ENCODE measurements around the gene GARRE1.
A peak's percentile ranks its signal among the peaks of the same experiment; 100 is the strongest.
"Not testable (repeated sequence)": the region's sequence is repeated elsewhere in the genome, so short reads cannot be mapped to it uniquely, and the experiment has no call there.

Gene GARRE1

DNA sequence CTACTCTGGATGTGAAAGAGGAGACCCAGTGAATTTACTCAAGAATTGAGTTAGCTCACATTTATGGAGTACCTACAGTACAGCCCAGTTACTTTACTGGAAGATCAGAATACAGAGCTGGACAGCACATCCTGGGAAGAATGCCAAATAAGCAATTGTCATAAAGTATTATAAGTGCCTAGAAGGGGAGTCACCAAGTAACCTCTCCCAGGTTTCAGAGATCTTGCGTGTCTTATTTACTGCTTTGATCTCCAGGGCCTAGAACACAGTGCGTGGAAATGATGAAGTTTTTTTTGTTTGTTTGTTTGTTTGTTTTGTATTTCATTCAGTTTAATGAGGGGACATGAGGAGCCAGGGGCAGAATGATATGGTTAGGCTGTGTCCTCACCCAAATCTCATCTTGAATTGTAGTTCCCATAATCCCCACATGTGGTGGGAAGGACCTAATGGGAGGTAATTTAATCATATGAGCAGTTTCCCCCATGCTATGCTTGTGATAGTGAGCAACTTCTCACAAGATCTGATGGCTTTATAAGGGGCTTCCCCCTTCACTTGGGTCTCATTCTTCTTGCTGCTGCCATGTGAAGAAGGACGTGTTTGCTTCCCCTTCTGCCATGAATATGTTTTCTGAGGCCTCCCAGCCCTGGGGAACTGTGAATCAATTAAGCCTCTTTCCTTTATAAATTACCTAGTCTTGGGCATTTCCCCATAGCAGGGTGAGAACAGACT lies 5.2 kb downstream of the GARRE1 start:
- DNase-seq, result peak; percentile 42

DNA sequence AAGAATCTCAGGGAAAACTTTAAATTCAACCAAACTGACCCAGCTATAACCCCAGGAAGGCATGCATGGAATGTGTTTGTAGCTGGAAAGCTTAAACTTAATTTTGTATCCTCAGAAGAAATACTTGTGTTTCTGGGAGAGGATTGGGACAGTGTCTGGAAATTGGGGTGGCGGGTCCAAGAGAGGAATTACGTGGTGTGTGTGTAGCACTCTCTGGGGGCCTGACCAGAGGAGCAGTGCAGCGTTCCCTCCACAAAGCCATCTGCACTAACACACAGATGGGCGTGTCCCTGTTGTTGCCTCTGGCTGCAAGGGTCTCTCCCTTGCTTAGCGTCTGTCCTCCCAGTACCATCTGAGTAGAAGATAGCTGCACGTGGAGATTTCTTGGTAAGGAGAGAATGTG lies 6.4 kb downstream of the GARRE1 start:
- peak; percentile 11 for DNase-seq

DNA sequence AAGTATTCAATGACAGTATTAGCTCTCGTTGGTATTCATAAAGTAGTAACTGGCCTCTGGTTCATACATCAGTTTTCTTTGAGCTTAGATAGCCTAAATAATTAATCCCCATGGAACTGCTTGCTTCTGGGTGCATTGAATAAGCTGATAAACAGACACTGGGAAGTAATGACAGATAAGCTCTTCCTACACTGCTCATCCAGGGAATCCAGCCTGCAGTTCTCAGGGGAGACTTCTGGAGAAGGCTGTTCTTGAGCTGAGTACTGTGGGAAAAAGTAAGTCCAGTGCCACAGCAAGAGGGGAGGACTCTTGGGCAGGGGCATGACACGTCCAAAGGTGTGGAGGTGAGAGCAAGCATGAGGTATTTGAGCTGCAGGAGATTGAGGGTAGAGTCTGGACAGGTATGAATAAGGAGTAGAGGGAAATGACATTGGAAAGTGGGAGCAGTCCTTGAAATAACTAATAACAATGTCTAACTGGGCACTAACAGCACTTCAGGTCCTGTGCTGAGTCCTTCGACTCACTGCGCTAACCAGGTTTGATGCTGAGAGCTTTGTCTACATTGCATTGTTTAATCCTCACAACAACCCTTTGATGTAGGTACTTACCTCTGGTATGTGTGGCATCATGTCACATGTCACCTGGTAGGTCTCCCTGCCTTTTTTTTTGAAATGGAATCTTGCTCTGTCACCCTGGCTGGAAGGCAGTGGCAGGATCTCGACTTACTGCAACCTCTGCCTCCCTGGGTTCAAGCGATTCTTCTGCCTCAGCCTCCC lies 7.2 kb downstream of the GARRE1 start:
- DNase-seq, result no peak

DNA sequence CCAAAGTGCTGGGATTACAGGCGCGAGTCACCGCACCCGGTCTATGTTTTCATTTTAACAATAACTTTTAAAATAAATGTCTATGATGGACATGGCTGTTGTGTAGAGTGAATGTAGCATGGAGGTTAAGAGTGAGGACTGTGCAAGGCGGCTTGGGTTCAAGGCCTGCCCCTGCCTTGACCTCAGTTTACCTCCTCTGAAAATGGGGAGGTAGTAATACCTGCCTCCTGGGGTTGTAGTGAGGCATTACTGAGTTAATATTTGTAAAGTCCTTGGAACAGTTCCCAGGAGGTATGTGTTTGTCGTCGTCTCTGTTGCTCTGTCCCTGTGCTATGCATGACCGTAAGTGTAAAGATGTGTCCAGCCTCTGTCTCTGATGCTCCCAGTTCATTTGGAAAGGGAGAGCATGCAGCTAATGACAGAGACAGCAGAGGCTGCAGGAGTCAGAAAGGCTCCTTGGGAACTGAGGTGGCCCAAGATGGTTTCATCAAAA lies 9.4 kb downstream of the GARRE1 start:
- no peak for DNase-seq

DNA sequence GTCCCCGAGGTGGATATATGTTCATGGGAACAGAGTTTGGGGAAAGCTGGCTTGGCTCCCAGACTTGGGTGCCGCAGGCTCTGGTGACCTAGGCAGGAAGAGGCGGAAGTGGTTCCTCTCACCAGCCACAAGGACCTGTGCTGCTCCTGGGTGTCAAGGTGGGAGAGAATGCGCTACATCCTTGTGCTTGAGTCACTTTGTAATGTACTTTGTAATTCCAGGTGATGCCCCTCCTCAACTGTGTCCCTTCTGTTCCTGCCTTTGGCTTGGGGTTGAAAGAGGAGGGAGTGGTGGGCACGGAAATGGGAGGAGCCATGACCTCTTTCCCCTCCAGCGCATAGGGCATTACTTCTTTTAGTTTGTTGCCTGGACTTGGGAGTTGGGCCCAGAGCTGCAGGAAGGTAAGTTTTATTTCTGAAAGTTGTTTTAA lies 10.9 kb downstream of the GARRE1 start:
- no peak for DNase-seq

DNA sequence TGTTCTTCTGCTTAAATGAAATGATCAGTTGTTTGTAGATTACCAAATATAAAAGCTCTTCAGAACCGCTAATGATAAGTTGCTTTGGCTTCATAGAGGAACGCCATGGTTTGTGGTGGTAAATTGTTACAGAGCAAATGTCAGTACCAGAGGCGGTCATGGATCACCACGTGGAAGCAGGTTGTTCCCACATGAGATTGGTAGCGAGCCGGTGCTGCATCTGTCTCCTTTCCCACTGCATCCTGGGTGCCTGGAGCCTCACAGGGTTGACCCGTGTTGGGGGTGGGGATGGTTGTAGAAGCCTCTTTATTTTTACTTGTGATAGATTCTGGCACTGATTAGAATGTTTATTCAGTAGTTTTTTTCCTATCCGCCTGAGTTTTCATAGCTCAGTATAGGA lies 14.7 kb downstream of the GARRE1 start:
- DNase-seq, result no peak

DNA sequence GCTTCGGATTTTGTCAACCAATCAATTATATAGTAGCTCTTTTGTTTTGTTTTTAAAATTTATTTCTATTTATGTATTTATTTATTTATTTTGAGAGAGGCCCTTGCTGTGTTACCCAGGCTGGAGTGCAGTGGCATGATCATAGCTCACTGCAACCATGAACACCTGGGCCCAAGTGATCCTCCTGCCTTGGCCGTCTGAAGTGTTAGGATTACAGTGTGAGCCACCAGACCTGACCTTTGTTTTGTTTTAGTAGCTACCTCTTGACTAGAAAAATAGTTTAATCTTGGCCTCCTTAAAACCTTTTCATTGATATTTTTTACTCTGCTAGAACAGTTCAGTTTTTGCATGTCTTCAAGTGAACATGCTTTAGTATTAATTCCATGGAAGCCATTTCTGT lies 15.1 kb downstream of the GARRE1 start:
- no peak for DNase-seq

DNA sequence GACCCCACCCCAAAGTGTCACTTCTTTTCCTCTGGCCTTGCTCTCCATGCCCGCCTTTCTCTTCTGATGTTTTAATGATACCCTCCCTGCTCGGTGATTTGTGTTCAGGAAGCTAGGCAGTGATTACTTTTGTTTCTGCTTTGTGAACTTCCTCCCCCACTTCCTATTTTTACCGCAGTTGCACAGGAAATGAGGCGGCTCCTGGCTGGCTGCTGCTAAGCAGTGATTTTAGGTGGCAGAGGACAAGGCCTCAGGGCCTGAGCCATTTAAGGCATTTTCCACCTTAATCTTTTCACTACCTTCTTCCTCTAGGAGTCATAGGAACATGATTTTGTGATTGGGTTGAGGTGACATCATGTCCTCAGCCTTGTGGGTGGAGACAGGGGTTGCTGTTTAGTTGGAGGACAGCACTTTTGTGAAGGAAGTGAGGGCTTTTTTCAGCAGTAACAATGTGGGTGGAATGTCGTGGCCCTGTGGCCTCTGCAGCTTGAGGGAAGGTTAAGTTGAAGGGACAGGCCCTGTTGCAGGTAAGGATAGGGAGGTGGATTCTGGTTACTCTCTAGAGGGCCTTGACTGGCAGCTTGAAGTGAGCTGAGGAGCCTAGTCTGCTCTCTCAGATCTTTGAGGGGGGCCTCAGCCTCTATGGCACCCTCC lies 15.7 kb downstream of the GARRE1 start:
- DNase-seq, result peak; percentile 80

DNA sequence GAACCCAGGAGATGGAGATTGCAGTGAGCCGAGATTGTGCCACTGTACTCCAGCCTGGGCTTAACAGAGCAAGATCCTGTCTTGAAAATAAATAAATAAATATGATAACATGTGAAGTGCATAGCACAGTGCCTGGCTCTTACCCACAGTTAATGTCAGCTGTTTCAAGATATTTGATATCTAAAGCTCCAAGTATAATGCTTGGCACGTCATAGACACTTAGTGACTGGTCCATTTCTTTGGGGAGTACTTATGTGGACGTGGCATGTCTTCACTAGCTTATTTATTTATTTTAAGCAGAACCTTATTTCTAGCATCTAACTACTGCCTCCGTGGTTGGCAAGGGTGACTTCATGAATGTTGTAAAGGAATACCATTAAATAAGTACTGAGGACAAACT lies 18.8 kb downstream of the GARRE1 start:
- DNase-seq, result no peak

DNA sequence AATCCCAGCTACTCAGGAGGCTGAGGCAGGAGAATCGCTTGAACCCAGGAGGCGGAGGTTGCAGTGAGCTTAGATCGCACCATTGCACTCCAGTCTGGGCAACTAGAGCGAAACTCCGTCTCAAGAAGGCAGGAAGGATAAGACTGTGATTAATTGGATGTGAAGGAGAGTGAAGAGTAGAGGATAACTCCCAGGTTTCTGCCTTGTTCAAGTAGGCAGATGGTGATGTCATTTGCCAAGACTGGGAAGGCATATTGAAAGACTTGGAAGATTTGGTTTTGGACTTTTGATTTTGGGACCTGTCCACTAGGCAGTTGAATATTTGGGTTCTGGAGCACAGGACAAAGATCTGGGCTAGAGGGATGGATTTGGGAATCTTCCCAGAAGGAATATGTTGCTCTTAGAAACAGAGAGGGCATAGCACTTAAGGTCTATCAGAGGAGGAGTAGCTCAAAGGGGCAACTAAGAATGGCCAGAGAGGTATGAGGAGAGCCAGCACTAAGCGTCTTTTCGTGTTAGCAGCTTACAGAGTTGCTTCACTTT lies 20.0 kb downstream of the GARRE1 start:
- DNase-seq, result peak; percentile 26

DNA sequence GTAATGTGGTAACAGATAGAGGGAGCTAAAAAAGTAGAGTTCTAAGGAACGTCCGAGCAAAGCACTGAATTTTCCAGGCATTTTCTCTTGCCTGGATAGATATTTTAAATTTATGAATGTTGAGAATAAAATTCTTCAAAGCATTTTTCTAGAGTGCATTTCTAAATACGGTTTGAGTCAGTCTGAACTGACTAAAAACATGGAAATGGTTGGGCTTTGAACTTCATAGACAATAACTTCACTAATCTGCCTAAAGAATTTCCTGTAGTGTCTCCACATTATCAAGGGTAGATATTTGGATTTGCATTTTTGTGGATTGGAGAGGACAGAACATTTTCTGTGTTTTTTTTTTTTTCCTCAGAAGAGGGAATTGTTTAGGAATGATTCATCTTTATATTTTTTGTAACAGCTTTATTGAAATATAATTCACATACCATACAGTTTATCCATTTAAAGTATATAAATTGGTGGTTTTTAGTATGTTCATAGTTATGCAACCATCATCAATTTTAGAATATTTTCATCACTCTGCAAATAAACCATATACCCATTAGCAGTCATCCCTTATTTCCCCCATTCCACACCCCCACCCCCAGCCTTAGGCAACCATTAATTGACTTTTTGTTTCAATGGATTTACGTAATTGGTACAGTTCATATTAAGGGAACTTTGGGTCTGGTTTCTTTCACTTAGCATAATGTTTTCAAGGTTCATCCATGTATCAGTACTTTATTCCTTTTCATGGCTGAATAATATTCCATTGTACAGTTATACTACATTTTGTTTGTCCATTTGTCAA lies 20.7 kb downstream of the GARRE1 start:
- DNase-seq, result peak; percentile 91

DNA sequence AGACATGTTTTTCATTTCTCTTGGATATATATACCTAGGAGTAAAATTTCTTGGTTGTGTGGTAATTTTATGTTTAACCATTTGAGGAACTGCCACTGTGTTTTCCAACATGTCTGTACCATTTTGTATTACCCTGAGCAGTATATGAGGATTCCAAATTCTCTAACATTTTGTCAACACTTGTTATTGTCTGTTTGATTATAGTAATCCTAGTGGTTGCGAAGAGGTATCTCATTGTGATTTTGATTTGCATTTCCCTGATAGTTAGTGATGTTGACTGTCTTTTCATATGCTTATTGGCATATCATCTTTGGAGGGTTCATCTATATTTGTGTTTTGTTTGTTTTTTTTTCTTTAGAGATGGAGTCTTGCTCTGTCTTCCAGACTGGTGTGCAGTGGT lies 21.4 kb downstream of the GARRE1 start:
- no peak for DNase-seq

DNA sequence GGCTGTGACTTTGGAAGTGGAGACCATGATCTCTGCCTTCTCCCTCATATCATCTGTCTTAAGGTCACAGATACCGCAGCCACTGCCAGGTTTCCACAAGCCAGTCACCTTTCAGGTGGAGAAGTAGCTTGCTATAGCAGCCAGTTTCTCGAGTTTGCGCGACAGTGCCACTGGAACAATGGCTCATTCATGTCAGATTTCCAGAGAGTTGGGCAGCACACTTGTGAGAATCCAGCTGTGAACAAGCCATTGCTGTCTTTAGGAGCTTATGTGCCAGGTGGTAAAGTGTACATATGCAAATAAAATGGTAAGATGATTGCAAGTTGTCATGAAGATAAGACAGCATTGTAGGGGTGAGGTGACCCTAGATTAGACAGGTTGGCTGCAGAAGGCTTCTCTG lies 22.3 kb downstream of the GARRE1 start:
- DNase-seq, result no peak

DNA sequence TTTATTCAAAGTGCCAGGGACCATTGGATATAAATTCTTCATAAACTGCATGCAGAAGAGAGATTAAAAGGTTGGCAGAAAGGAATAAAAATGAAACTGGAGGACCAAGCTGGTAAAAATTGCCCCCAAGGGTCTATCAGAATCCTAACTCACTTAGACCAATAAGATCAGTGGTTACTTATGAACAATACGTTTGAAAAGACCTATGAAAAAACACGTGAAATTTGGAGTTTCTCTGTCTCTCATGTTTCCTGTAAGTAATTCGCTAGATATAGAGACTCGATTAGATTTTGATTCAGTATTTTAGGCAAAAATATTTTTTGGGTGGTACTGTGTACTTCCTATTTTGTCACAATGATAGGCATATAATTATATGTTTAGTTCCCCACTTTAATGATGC lies 22.9 kb downstream of the GARRE1 start:
- no peak for DNase-seq

DNA sequence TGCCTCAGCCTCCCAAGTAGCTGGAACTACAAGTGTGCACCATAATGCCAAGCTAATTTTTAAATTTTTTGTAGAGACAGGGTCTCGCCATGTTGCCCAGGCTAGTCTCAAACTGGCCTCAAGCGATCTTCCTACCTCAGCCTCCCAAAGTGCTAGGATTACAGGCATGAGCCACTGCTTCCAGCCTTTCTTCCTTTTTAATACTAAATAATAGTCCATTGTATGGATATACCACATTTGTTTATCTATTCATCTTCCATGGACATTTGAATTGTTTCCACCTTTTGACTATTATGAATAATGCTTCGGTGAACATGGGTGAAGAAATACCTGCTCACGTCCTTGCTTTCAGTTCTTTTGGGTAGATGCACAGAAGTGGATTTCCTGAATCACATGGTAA lies 24.4 kb downstream of the GARRE1 start:
- no peak for DNase-seq

DNA sequence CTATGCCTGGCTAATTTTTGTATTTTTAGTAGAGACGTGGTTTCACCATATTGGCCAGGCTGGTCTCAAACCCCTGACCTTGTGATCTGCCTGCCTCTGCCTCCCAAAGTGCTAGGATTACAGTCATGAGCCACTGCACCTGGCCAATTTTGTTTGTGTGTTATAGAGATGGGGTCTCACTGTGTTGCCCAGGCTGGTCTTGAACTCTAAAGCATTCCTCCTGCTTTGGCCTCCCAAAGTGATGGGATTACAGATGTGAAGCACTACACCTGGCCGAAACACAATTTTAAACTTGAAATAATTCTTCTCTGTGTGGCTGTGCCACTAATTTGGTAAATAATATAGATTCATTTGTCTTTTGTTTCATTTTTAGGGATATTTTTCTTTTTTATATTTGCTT lies 27.1 kb downstream of the GARRE1 start:
- not testable (repeated sequence) for DNase-seq

DNA sequence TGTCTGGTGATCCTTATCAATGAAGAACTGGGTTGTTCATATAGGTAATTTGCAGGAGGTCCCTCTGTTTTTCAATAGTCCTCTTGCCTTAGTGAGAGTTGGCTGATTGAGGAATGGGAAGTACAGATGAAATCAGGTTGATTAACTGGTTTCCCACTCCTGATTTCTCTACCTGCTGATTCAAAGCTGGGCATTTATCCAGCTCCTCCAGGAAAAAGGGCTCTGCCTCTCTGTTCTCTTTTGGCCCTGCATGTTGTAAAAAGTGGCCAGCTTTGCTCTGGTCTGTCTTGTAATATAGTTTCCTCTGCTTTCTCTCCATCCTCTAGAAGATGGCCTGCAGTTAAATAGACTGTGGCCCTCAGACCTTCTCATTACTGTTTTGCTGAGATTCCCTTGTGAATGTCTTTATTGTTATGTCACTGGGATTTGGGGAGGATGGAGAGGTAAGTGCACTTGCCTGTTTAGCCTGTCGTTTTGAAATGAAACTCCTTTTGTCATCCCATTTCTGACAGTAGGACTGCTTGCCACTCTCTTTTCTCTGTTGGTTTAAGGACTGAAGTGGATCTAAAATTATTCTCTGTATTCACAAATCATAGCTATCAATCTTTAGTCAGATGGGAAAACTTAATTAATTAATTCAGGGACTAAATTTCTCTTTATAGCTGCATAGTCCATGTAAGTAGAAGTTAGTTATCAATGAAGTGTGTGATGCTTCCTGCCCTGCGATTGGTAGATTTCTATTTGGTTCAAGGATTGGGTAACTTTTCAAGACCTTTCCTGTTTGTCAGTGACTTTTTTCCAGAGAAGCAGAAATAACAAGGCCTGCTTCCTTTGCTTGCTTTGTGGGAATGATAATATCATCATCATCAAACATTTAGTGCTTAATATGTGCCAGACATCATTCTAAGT lies 28.5 kb downstream of the GARRE1 start:
- DNase-seq, result no peak

DNA sequence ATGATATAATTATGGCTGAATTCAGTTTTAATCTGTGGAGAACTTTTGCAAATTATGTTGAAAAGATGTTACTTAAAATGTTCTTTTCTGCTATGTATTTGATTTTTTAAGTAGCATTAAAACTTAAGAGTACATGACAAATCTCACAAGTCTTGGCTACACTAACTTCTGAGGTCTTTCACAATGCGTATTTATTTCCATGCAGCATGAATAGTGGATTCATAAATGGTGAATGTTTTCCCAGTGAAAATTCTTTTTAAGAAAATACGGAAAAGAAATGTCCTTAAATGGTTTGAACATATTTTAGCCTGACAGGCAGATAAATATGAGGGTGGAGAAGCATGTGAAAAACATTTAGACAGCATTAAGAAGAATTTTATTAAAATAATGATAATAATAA lies 30.2 kb downstream of the GARRE1 start:
- DNase-seq, result no peak

DNA sequence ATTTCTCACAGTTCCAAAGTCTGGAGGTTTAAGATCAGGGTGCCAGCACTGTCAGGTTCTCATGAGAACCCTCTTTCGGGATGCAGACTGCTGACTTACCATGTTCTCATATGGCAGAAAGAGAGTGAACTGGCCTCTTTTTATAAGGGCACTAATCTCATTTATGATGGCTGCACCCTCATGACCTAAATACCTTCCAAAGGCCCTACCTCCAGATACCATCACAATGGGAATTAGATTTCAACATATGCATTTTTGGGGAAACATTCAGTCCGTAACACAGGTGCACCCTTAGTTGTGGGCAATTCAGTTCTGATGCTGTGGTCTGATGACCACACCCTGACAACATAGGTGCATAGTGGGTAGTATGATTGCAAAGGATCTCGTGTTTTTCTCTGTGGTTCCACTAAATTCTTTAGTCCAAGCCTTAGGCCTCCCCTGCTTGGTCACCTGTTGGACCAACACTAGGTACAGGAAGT lies 33.3 kb downstream of the GARRE1 start:
- DNase-seq, result no peak

DNA sequence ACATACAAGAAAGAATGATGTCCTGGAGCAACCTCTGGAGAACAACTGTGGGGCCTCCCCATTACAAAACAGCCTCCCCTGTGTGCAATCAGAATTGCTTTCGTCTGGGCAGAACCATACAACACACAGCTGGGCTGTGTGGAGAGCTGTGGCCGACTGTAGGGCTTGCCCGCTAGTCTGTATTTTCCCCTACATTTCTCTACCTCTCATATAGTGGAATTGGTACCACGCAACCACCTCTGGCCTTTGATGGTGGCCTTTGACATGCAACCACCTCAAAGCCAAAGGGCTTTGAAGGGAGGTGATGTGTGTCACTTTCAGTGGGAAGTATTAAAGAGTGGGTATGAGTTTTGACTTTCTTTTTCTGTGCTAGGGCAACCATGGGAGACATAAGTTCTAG lies 34.0 kb downstream of the GARRE1 start:
- DNase-seq, result no peak

DNA sequence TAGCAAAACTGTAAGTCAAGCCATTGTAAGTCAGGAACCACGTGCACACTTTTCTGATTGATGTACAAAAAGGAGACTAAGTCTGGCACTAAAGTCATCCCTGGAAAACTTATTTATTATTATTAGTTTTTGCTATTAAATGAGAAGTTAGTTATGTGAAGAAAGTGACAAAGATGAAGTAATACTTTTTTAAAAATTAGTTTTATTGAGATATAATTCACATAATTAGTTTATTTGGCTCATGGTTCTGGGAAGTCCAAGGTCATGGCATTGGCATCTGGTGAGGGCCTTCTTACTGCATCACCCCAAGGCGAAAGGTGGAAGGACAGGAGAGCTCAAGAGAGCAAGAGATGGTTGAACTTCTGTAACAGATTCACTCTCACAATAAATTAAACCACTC lies 36.9 kb downstream of the GARRE1 start:
- DNase-seq, result no peak
